ENCODE results near the gene DOCK4.

Gene DOCK4

DNA sequence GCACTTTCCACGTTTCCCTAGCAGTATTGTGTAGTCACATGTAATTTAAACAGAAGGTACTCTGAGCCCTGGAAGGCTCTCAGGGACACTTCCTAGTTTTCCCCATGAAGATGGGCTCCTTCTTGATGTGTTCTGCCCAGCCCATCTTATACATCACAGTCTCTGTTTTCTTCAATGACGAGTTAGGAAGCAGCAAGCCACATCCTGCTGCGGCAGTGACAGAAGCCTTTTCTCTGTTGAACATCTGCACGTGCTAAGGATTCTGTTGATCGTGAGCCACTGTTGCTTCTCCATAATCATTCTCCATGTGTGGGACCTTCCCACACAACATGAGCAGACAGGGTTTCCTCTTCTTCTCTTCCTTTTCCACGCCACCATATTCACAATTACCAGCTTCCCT is 346.0 kb downstream of the DOCK4 start:
- no peak for DNase-seq (ENCODE audit: low read depth)
- no peak overlapping the region for H3K4me3 ChIP-seq (ENCODE audit: low read depth, low read length)

- no peak overlapping the region for H3K4me3 ChIP-seq (ENCODE audit: low read depth, low read length)
- DNase-seq (ENCODE audit: low read depth), result no peak
Measured at GRCh38 chr7:111858331-111858730, 347.9 kb downstream of the DOCK4 start.

GRCh38 chr7:111855842-111856227 is 350.4 kb downstream of the DOCK4 start:
- no peak for DNase-seq (ENCODE audit: low read depth)
- no peak overlapping the region for H3K4me3 ChIP-seq (ENCODE audit: low read depth, low read length)

DNA sequence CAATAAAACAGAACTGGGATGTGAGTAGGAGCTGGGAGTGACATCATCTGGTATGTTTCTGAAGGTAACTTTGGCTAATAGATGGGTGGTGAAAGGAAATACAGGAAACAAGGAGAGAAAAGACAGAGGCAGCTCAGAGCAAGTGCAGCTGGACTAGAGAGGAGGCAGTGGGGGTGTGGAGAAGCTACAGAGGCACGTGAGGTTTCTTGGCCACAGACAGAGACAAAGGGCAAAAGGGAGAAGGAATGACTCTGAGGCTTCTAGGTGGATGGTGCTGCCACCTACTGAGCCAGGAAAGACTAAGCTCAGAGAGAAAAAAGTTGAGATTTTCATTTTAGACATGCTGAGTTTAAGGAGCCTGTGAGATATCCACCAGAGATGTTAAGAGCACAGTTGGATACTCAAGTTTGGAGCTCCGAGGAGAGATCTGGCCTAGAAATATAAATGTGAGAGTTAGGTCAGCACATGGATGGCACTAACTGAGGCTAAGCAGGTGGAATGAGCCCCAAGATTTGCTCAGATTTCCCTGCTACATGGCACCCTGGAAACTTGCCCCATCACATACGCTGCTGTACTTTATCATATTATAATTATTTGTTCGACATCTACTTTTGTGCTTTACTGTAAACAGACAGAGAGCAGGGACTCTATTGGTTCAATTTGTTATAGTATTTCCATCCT is 350.9 kb downstream of the DOCK4 start:
- H3K4me3 ChIP-seq (ENCODE audit: low read depth, low read length), result no peak overlapping the region
- no peak for DNase-seq (ENCODE audit: low read depth)

- H3K4me3 ChIP-seq (ENCODE audit: low read depth, low read length), result no peak overlapping the region
- no peak for DNase-seq (ENCODE audit: low read depth)
Measured at GRCh38 chr7:111853201-111853990, 352.8 kb downstream of the DOCK4 start.

- no peak overlapping the region for H3K4me3 ChIP-seq (ENCODE audit: low read depth, low read length)
- no peak for DNase-seq (ENCODE audit: low read depth)
Measured at GRCh38 chr7:111852081-111852480, 354.1 kb downstream of the DOCK4 start.

DNA sequence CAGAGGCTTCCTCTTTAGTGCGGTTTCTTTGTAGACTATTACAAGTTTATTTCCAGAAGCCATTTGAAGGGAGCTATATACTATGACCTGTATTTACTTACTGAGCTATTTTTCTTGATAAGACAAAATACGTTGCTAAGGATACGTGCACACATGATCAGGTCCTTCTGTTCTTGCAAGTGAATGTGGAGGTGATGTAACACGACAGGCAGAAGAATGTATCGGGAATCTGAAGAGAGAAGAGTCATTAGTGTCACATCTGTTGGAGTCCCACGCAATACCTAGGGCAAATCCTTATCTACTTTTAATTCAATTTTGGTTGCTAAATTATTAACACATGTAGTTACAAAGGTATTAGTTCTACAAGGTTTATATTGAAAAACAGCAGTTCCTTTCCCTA is 359.3 kb downstream of the DOCK4 start:
- H3K4me3 ChIP-seq (ENCODE audit: low read depth, low read length), result no peak overlapping the region
- no peak for DNase-seq (ENCODE audit: low read depth)

DNA sequence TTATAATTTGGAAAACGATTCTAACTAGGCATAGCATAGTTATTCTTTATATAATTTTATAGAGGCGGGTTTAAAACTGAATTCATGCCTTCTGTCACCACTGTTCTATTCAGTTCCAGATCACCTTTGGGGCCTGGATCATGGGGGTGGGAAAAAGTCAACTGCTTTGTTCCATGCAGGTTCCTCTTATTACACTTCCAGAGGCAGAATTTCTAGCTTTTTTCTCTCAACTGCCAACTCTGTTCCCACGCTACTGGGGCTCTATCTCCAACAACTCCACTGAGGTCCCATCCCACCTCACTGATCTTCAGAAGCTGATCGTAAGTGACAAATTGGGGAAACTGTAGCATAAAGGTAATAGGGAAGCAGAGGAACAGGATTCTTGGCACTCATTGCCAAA is 360.3 kb downstream of the DOCK4 start:
- no peak for DNase-seq (ENCODE audit: low read depth)

DNA sequence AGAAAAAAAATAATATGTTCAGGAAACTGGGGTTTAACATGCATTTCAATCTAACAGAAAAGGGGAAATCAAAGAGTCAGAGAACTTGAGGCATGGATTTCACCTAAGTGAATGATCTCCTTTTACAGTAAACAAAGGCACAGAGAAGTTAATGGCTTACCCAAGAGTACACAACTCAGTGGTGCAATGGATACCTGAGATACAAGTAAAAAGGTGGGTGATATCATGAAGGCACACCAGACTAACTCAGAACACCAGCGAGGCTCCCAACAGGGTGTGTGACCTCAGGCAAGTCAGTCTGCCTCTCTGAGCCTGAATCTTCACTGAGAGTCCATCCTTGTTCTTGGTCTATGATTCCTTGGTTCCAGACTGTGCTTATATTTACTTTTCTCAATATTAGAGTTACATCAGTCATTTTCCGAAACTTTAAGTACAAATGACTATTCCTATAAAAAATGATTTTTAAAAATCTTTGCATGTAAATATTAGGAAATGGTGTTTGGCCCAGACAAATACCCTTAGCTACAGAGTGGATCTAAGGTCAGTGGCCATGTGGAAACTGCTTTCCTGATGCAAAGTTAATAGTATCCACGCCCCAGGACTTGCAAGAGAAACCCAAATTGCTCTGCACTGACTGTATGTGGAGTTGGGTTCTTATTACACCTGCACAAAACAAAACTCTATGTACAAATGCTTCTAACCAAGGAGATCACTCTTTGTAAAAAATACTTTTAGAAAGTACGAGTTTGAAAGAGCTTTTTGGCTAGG is 361.1 kb downstream of the DOCK4 start:
- DNase-seq (ENCODE audit: low read depth), result no peak

More for the DNA sequence above, 360.3 kb downstream of the DOCK4 start:
- no peak overlapping the region for H3K4me3 ChIP-seq (ENCODE audit: low read depth, low read length)

GRCh38 chr7:111842491-111842890 is 363.7 kb downstream of the DOCK4 start:
- no peak for DNase-seq (ENCODE audit: low read depth)
- no peak overlapping the region for H3K4me3 ChIP-seq (ENCODE audit: low read depth, low read length)

More for the DNA sequence above, 361.1 kb downstream of the DOCK4 start:
- no peak overlapping the region for H3K4me3 ChIP-seq (ENCODE audit: low read depth, low read length)

DNA sequence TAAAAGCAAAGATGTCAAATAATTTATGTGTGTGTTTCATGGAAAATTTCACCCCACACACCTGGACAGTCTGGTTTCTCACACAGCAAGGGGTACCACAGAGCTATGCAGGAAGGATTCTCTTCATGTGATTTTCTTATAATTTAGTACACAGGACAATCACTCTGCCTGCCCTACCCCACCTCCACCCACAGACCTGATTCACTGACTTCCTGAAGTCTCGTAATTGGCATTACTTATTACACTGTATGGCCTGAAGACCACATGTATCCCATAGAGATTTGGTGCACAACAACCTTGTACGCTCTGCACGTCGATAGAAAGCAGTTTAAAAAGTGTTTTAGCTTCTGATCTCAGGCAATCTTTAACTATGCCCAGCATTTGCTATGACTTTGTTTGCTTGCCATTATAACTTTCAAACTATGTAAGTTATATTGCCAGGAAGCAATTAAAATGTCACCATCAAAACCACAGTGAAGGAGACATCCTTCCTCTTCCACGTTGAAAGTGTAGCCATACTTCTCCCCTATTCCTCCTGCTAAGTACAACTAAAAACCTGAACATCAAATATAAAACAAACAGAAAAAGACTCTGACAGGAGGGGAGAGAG is 364.5 kb downstream of the DOCK4 start:
- H3K4me3 ChIP-seq (ENCODE audit: low read depth, low read length), result no peak overlapping the region
- DNase-seq (ENCODE audit: low read depth), result no peak

GRCh38 chr7:111840528-111840927 is 365.7 kb downstream of the DOCK4 start:
- no peak overlapping the region for H3K4me3 ChIP-seq (ENCODE audit: low read depth, low read length)
- no peak for DNase-seq (ENCODE audit: low read depth)

GRCh38 chr7:111839261-111839660 is 366.9 kb downstream of the DOCK4 start:
- no peak overlapping the region for H3K4me3 ChIP-seq (ENCODE audit: low read depth, low read length)
- DNase-seq (ENCODE audit: low read depth), result no peak

DNA sequence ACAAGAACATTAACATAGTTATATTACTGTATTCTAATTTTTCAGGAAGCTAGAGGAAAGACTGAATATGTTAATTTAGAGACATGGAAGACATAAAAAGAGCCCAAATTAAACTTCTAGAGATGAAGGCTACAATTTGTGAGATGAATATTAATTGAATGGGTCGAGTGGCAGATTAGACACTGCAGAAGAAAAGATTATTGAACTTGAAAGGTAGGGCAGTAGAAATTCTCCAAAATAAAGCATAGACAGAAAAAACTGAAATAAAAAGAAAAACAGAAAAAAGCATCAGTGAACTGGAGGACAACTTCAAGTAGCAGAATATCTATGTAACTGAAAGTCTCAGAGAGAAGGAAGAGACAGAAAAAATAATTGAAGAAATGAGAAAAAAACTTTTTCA is 369.6 kb downstream of the DOCK4 start:
- H3K4me3 ChIP-seq (ENCODE audit: low read depth, low read length), result no peak overlapping the region
- DNase-seq (ENCODE audit: low read depth), result no peak

DNA sequence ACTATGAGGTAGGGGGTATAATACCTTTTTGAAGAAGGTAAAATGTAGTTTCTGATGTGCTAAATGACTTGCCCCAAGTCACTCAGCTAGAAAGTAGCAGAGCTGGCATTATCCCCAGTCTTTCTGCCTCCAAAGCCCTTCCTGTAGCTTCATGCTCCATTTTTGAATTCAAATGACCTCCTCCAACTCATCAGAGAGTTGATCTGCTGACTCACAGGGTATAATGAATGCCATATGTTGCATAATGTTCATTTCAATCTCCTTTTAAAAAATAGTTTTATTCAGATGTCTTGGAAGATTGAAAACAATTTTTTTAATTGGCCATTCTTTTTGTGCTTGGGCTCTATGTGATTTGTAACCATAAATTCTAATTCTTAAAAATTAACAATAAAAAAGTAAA is 371.1 kb downstream of the DOCK4 start:
- DNase-seq (ENCODE audit: low read depth), result peak; percentile 76
- no peak overlapping the region for H3K4me3 ChIP-seq (ENCODE audit: low read depth, low read length)

DNA sequence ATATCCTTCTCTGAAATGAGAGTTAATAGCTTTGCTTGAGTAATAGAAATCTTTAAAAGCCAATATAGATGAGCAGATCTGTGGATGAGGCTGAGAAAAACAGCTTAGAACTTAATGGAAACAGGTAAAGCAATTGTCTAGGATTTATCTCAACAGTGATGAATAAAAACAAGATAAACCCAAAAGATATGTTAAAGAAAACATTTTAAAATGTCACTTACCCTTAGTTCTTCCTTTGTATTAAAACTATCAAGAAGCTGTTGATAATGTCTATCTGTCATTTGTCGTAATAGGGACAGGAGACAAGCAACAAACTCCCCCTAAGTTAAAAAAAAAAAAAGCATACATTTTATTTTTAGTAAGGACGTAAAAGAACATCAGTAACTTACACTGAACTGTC is 371.8 kb downstream of the DOCK4 start:
- H3K4me3 ChIP-seq (ENCODE audit: low read depth, low read length), result no peak overlapping the region
- DNase-seq (ENCODE audit: low read depth), result no peak

DNA sequence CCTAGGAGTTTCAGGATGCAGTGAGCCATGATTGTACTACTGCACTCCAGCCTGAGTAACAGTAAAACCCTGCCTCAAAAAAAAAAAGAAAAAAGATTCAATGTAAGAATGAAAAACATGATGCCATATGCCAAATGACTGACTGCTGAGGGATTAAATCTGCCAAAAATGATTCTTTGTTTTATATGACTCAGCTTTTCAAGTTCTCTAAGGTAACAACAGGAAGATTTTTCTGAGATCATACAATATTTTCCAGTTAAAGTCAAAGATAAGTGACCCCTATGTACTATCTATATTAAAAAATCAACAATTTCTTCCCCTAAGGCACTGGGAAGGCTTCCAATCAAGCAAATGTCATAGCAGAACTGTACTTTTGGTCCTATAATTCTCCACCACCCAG is 372.7 kb downstream of the DOCK4 start:
- no peak overlapping the region for H3K4me3 ChIP-seq (ENCODE audit: low read depth, low read length)
- no peak for DNase-seq (ENCODE audit: low read depth)

DNA sequence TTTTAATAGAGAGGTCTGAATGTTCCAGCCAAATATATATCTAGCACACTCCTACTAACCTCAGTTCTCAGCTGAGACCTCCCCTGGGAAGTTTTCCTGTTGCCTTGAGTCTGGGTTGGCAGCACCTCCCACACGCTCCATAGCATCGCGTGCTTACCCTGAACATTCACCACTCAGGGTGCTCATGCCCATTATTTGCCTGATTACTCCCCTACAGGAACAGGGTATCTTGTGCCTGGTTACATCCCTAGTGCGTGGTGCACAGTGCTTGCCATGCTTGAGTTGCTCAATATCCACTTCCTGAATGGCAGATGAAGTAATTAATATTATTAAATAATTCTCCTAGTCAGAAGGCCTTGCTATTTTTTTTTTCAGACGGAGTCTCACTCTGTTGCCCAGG is 374.0 kb downstream of the DOCK4 start:
- H3K4me3 ChIP-seq (ENCODE audit: low read depth, low read length), result no peak overlapping the region
- no peak for DNase-seq (ENCODE audit: low read depth)

GRCh38 chr7:111829221-111829620 is 377.0 kb downstream of the DOCK4 start:
- DNase-seq (ENCODE audit: low read depth), result no peak
- H3K4me3 ChIP-seq (ENCODE audit: low read depth, low read length), result no peak overlapping the region
